Measurements from ENCODE around the gene TMIGD2.

DNA sequence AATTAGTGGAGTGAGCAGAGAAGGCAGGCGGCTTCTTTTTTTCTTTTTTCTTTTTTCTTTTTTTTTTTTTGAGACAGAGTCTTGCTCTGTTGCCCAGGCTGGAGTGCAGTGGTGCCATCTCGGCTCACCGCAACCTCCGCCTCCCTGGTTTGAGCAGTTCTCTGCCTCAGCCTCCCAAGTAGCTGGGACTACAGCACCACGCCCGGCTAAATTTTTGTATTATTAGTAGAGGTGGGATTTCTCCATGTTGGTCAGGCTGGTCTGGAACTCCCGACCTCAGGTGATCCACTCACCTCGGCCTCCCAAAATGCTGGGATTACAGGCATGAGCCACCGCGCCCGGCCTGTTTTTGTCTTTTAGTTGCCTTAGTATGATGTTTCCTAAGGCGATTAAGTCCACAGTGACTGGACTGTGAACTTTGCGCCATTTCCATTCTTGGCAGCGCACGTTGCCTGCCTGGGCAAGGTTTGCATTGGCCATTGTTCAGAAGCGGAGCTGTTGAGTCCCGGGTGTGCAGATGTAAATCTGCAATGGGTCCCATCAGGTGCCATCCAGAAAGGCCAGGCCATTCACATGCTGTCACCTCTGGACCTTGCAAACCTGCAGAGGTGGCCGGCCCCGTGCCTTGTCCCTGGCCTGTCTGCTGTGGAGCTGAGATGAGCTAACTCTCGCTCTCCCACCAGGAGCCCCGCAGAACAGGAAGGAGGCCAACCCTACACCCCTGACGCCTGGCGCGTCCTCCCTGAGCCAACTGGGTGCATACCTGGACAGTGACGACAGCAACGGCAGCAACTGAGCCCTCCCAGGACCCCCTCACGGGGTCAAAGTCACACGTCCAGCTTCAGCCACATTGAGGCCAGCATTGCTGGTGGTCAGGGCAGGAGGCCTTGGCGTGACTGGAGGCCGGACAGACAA lies 34.0 kb downstream of the TMIGD2 start:
- TF ChIP-seq, protein P1, sequence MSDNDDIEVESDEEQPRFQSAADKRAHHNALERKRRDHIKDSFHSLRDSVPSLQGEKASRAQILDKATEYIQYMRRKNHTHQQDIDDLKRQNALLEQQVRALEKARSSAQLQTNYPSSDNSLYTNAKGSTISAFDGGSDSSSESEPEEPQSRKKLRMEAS (IDR thresholded peaks at IDR 0.05) = no peak
- no peak for TF ChIP-seq TCF12 (IDR thresholded peaks at IDR 0.05; ENCODE audit: low read depth)
- TF ChIP-seq CREB1 (IDR thresholded peaks at IDR 0.05; ENCODE audit: low read depth) = no peak
- TF ChIP-seq YY1 (IDR thresholded peaks at IDR 0.05; ENCODE audit: low read depth) = no peak
- no peak for TF ChIP-seq ZBTB7A (IDR thresholded peaks at IDR 0.05; ENCODE audit: low read depth)
- TF ChIP-seq RAD21 (IDR thresholded peaks at IDR 0.05; ENCODE audit: low read depth) = no peak

All from Ishikawa (cell line).